PC-3 (cell line): Measurements from ENCODE around the gene TREML1.

Experiments
- CTCF ChIP-seq: fragments of 300-600 bp; sonication (generic); conservative IDR thresholded peaks from 2 replicates; pipeline ENCODE4 v1.5.1; 2017; ENCODE audit warnings: antibody characterized with exemption, low read depth, mild to moderate bottlenecking, low read length
- EZH2 ChIP-seq: fragments of 300-600 bp; sonication (generic); IDR thresholded peaks from one replicate; pipeline ENCODE4 v1.6.1; 2017; ENCODE audit warnings: antibody characterized with exemption, mild to moderate bottlenecking, low read length; ENCODE audit not compliant: unreplicated experiment
- EZH2phosphoT487 ChIP-seq: fragments of 300-600 bp; sonication (generic); IDR thresholded peaks from 2 replicates; pipeline ENCODE4 v1.6.1; 2018; ENCODE audit warnings: mild to moderate bottlenecking, antibody characterized with exemption, low read length, borderline replicate concordance

- no peak for TF ChIP-seq CTCF
- TF ChIP-seq EZH2, result no peak
- no peak for TF ChIP-seq EZH2phosphoT487
These were observed 34.6 kb downstream of the TREML1 start for GRCh38 chr6:41119508-41119907.
